MM.1S (cell line): ENCODE results near the gene TTLL3.
"Not testable (repeated sequence)": the region's sequence is repeated elsewhere in the genome, so short reads cannot be mapped to it uniquely, and the experiment has no call there.

Source experiments
- DNase-seq: peaks from one replicate; pipeline ENCODE4 v3.0.0-alpha.2; 2015
- H2AFZ ChIP-seq: fragments of 300-600 bp; sonication (generic); 2 replicates; pipeline ENCODE4 v1.6.0; 2016; ENCODE audit warnings: antibody characterized with exemption, low read length
- H3F3A ChIP-seq: fragments of 300-600 bp; sonication (generic); 2 replicates; pipeline ENCODE4 v1.6.1; 2016; ENCODE audit warnings: mild to moderate bottlenecking, antibody characterized with exemption, low read length, moderate library complexity, mixed read lengths; ENCODE audit not compliant: insufficient read depth
- H3K27ac ChIP-seq: fragments of 300-600 bp; sonication (generic); 2 replicates; pipeline ENCODE4 v1.5.1; 2016; ENCODE audit warnings: mild to moderate bottlenecking, low read length
- H3K27me3 ChIP-seq: fragments of 300-600 bp; sonication (generic); replicated peaks from 2 replicates; pipeline ENCODE4 v1.6.0; 2016; ENCODE audit warnings: low read length; ENCODE audit not compliant: insufficient read depth
- H3K36me3 ChIP-seq: fragments of 300-600 bp; sonication (generic); replicated peaks from 2 replicates; pipeline ENCODE4 v1.6.1; 2016; ENCODE audit warnings: mild to moderate bottlenecking, low read length, mixed read lengths; ENCODE audit not compliant: insufficient read depth
- H3K4me1 ChIP-seq: fragments of 300-600 bp; sonication (generic); 2 replicates; pipeline ENCODE4 v1.6.1; 2016; ENCODE audit warnings: low read length, mixed read lengths
- H3K4me2 ChIP-seq: fragments of 300-600 bp; sonication (generic); 2 replicates; pipeline ENCODE4 v1.6.0; 2016; ENCODE audit warnings: low read depth, low read length
- H3K4me3 ChIP-seq: fragments of 300-600 bp; sonication (generic); 2 replicates; pipeline ENCODE4 v1.5.1; 2016; ENCODE audit warnings: low read length, mixed read lengths
- H3K79me2 ChIP-seq: fragments of 300-600 bp; sonication (generic); 2 replicates; pipeline ENCODE4 v1.6.1; 2016; ENCODE audit warnings: mixed run types, low read length, mixed read lengths
- H3K9ac ChIP-seq: fragments of 300-600 bp; sonication (generic); 2 replicates; pipeline ENCODE4 v1.6.1; 2016; ENCODE audit warnings: low read length, mixed read lengths
- H3K9me2 ChIP-seq: fragments of 300-600 bp; sonication (generic); replicated peaks from 2 replicates; pipeline ENCODE4 v1.6.1; 2016; ENCODE audit warnings: mild to moderate bottlenecking, low read length, mixed read lengths; ENCODE audit not compliant: insufficient read depth
- H3K9me3 ChIP-seq: fragments of 300-600 bp; sonication (generic); replicated peaks from 2 replicates; pipeline ENCODE4 v1.6.1; 2016; ENCODE audit warnings: mild to moderate bottlenecking, low read length, mixed read lengths; ENCODE audit not compliant: insufficient read depth
- H4K20me1 ChIP-seq: fragments of 300-600 bp; sonication (generic); 2 replicates; pipeline ENCODE4 v1.6.1; 2016; ENCODE audit warnings: mild to moderate bottlenecking, low read length, moderate library complexity, mixed read lengths; ENCODE audit not compliant: insufficient read depth
- EZH2 ChIP-seq: fragments of 300-600 bp; sonication (generic); optimal IDR thresholded peaks from 2 replicates; pipeline ENCODE3; 2017; ENCODE audit warnings: low read depth, mild to moderate bottlenecking, antibody characterized with exemption, low read length, mixed read lengths
- EZH2phosphoT487 ChIP-seq: fragments of 300-600 bp; sonication (generic); IDR thresholded peaks from 2 replicates; pipeline ENCODE4 v1.6.1; 2018; ENCODE audit warnings: antibody characterized with exemption, low read length
- TF ChIP-seq, protein P1 (sequence below): fragments of 300-600 bp; sonication (generic); IDR thresholded peaks from 2 replicates; pipeline ENCODE4 v1.5.1; 2016; ENCODE audit warnings: antibody characterized with exemption, low read length, mixed read lengths

Gene TTLL3

DNA sequence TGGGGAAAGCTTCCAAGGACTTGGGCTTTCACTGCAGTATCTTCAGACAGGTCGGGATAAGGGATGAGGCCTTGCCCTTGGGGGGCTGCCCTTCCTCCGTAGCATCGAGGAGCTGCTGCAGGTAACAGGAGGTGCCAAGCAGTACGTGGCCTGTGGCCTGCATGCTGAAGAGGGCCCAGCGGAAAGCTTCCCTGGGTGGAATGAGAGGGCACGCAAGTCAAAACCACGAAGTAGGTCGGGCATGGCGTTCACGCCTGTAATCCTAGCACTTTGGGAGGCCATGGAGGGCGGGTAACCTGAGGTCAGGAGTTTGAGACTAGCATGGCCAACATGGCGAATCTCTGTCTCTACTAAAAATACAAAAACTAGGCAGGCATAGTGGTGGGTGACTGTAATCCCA is 57.0 kb downstream of the TTLL3 start:
- Histone ChIP-seq H3K27ac (no peak overlapping the region), H3K9me2 (no peaks in the 10 kb centered on the region), H4K20me1 (no peaks in the 10 kb centered on the region), H3K9me3 (no peaks in the 10 kb centered on the region), H3K4me3 (no peak overlapping the region), H3K27me3 (no peaks in the 10 kb centered on the region), H3K9ac (no peak overlapping the region), H3K36me3 (no peaks in the 10 kb centered on the region), H3F3A (no peaks in the 10 kb centered on the region), H3K4me1 (no peaks in the 10 kb centered on the region), H2AFZ (no peak overlapping the region), H3K4me2 (no peak overlapping the region), H3K79me2 (no peaks in the 10 kb centered on the region)
- no peak for TF ChIP-seq EZH2phosphoT487
- TF ChIP-seq, protein P1, sequence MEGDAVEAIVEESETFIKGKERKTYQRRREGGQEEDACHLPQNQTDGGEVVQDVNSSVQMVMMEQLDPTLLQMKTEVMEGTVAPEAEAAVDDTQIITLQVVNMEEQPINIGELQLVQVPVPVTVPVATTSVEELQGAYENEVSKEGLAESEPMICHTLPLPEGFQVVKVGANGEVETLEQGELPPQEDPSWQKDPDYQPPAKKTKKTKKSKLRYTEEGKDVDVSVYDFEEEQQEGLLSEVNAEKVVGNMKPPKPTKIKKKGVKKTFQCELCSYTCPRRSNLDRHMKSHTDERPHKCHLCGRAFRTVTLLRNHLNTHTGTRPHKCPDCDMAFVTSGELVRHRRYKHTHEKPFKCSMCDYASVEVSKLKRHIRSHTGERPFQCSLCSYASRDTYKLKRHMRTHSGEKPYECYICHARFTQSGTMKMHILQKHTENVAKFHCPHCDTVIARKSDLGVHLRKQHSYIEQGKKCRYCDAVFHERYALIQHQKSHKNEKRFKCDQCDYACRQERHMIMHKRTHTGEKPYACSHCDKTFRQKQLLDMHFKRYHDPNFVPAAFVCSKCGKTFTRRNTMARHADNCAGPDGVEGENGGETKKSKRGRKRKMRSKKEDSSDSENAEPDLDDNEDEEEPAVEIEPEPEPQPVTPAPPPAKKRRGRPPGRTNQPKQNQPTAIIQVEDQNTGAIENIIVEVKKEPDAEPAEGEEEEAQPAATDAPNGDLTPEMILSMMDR: no peak
- no peak for TF ChIP-seq EZH2
- no peak for DNase-seq

DNA sequence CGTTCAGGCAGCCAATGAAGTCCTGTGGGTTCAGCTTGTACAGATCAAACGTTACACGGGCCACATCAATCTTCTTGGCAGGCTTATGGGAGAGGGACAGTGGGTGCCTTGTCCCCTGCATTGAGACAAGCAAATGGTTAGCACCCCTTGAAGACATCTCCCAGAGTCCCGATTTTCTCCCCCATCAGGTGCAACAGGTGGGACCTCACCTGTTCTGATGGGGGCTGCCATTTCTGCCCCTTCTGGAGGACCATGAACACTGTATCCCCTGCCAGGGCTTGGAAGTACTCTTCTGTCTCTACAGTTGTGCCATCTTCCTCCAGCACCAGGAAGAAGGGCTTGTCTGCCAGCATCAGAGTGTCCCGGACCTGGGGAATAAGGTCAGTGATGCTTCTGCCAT is 59.9 kb downstream of the TTLL3 start:
- H4K20me1 ChIP-seq: no peaks in the 10 kb centered on the region
- H3F3A ChIP-seq: no peaks in the 10 kb centered on the region
- H3K9ac ChIP-seq: no peak overlapping the region
- no peaks in the 10 kb centered on the region for H3K9me2 ChIP-seq
- no peak overlapping the region for H3K4me2 ChIP-seq
- H3K4me1 ChIP-seq: no peaks in the 10 kb centered on the region
- H3K36me3 ChIP-seq: no peaks in the 10 kb centered on the region
- no peak overlapping the region for H2AFZ ChIP-seq
- H3K9me3 ChIP-seq: no peaks in the 10 kb centered on the region
- no peaks in the 10 kb centered on the region for H3K79me2 ChIP-seq
- no peak for TF ChIP-seq EZH2
- TF ChIP-seq, protein P1: no peak
- no peak for TF ChIP-seq EZH2phosphoT487
- no peak overlapping the region for H3K4me3 ChIP-seq
- no peak for DNase-seq
- H3K27ac ChIP-seq: no peak overlapping the region
- H3K27me3 ChIP-seq: no peaks in the 10 kb centered on the region

DNA sequence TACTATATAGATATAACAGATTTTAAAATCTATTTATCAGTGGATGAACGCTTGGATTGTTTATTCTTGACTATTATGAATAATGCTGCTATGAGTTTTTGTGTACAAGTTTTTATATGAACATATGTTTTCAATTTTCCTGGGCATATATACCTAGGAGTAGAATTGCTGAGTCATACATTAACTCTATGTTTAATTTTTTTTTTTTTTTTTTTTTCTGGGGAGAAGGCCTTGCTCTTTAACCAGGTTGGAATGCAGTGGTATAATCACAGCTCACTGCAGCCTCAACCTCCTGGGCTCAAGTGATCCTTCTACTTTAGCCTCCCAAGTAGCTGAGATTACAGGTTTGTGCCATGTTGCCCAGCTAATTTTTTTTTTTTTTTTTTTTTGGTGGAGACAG is 60.9 kb downstream of the TTLL3 start:
- no peaks in the 10 kb centered on the region for H4K20me1 ChIP-seq
- H3K9me2 ChIP-seq: no peaks in the 10 kb centered on the region
- no peak overlapping the region for H3K4me2 ChIP-seq
- H3K79me2 ChIP-seq: no peaks in the 10 kb centered on the region
- H3K27ac ChIP-seq: no peak overlapping the region
- H3K27me3 ChIP-seq: no peaks in the 10 kb centered on the region
- no peaks in the 10 kb centered on the region for H3F3A ChIP-seq
- TF ChIP-seq EZH2: no peak
- TF ChIP-seq, protein P1: no peak
- no peak for TF ChIP-seq EZH2phosphoT487
- H2AFZ ChIP-seq: no peak overlapping the region
- no peaks in the 10 kb centered on the region for H3K36me3 ChIP-seq
- H3K9ac ChIP-seq: no peak overlapping the region
- no peaks in the 10 kb centered on the region for H3K4me1 ChIP-seq
- H3K4me3 ChIP-seq: no peak overlapping the region
- no peaks in the 10 kb centered on the region for H3K9me3 ChIP-seq
- DNase-seq: no peak

DNA sequence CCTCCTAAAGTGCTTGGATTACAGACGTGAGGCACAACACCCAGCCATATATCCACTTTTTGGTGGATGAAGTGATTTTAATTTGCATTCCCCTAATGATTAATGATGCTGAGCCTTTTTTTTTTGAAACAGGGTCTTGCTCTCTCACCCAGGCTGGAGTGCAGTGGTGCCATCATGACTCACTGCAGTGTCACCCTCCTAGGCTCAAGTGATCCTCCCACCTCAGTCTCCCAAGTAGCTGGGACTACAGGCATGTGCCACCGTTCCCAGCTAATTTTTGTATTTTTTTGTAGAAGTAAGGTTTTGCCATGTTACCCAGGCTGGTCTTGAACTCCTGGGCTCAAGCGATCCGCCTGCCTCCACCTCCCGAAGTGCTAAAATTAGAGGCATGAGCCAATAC is 62.0 kb downstream of the TTLL3 start:
- not testable (repeated sequence) for DNase-seq, H3K27ac ChIP-seq, H3K36me3 ChIP-seq, H3K9me3 ChIP-seq, H3K4me2 ChIP-seq, H3K4me3 ChIP-seq, H3K79me2 ChIP-seq, H2AFZ ChIP-seq, H3K4me1 ChIP-seq, H3K27me3 ChIP-seq, H3K9ac ChIP-seq, H3K9me2 ChIP-seq, H3F3A ChIP-seq, H4K20me1 ChIP-seq
